Astrocyte (in vitro differentiated cells and primary cell): Measurements from ENCODE around the gene SETD1A. TPM values are rescaled to one million over a fixed set of nuclear protein-coding genes. Genes with fewer than 3 reads are reported as not detected.
"Not testable (repeated sequence)": the region's sequence is repeated elsewhere in the genome, so short reads cannot be mapped to it uniquely, and the experiment has no call there.

Experiments
- DNase-seq: peaks from one replicate; pipeline ENCODE4 v3.0.0-alpha.2; 2010; ENCODE audit warnings: low read depth
- FAIRE-seq: peaks from 2 replicates; lab custom pipeline; 2011; peaks lifted over from hg19 to GRCh38; lab: Jason Lieb, UNC
- H2AFZ ChIP-seq: 2 replicates; pipeline ENCODE4 v1.6.0; 2012; ENCODE audit warnings: low read depth, low read length, inconsistent platforms
- H3K27ac ChIP-seq: 2 replicates; pipeline ENCODE4 v1.5.1; 2011; ENCODE audit warnings: low read depth, low read length, inconsistent platforms
- H3K27me3 ChIP-seq: 2 replicates; pipeline ENCODE4 v1.6.0; 2011; ENCODE audit warnings: low read length, inconsistent platforms; ENCODE audit not compliant: insufficient read depth
- H3K36me3 ChIP-seq: 2 replicates; pipeline ENCODE4 v1.5.1; 2011; ENCODE audit warnings: low read length, inconsistent platforms; ENCODE audit not compliant: insufficient read depth
- H3K4me1 ChIP-seq: 2 replicates; pipeline ENCODE4 v1.5.1; 2011; ENCODE audit warnings: low read length, inconsistent platforms; ENCODE audit not compliant: insufficient read depth
- H3K4me2 ChIP-seq: 2 replicates; pipeline ENCODE4 v1.6.0; 2012; ENCODE audit warnings: low read length, inconsistent platforms
- H3K4me3 ChIP-seq: 2 replicates; pipeline ENCODE4 v1.5.1; 2011; ENCODE audit warnings: low read depth, mild to moderate bottlenecking, low read length, inconsistent platforms; ENCODE audit not compliant: insufficient read depth
- H3K79me2 ChIP-seq: 2 replicates; pipeline ENCODE4 v1.6.0; 2012; ENCODE audit warnings: mild to moderate bottlenecking, low read length, inconsistent platforms; ENCODE audit not compliant: insufficient read depth
- H3K9ac ChIP-seq: 2 replicates; pipeline ENCODE4 v1.6.0; 2012; ENCODE audit warnings: mild to moderate bottlenecking, low read length, inconsistent platforms
- H3K9me3 ChIP-seq: 2 replicates; pipeline ENCODE4 v1.5.1; 2012; ENCODE audit warnings: low read depth, mild to moderate bottlenecking, low read length, inconsistent platforms; ENCODE audit not compliant: insufficient read depth
- H4K20me1 ChIP-seq: 2 replicates; pipeline ENCODE4 v1.6.0; 2012; ENCODE audit warnings: low read length, inconsistent platforms; ENCODE audit not compliant: insufficient read depth
- H3K27ac Mint-ChIP-seq: one replicate; pipeline ENCODE4 v1.8.0; 2021; ENCODE audit warnings: mild to moderate bottlenecking, mixed read lengths; ENCODE audit not compliant: unreplicated experiment
- H3K27me3 Mint-ChIP-seq: one replicate; pipeline ENCODE4 v1.8.0; 2021; ENCODE audit warnings: low read depth, mixed read lengths; ENCODE audit not compliant: unreplicated experiment
- H3K36me3 Mint-ChIP-seq: one replicate; pipeline ENCODE4 v1.8.0; 2021; ENCODE audit warnings: low read depth, mixed read lengths; ENCODE audit not compliant: unreplicated experiment
- H3K4me1 Mint-ChIP-seq: one replicate; pipeline ENCODE4 v1.8.0; 2021; ENCODE audit warnings: low read depth, mixed read lengths; ENCODE audit not compliant: unreplicated experiment
- H3K4me3 Mint-ChIP-seq: one replicate; pipeline ENCODE4 v1.8.0; 2021; ENCODE audit warnings: mild to moderate bottlenecking, moderate library complexity, mixed read lengths; ENCODE audit not compliant: unreplicated experiment
- H3K9me3 Mint-ChIP-seq: one replicate; pipeline ENCODE4 v1.8.0; 2021; ENCODE audit warnings: mild to moderate bottlenecking, mixed read lengths; ENCODE audit not compliant: unreplicated experiment
- EZH2 ChIP-seq: IDR thresholded peaks from 2 replicates; pipeline ENCODE4 v1.6.1; 2012; ENCODE audit warnings: mild to moderate bottlenecking, low read length, inconsistent platforms; ENCODE audit not compliant: insufficient read depth
- total RNA-seq: library from RNA; stranded (reverse); gene quantifications from 2 replicates; pipeline ENCODE4 v1.2.1, GENCODE V29; 2021
- TF ChIP-seq, protein P1 (sequence below): IDR thresholded peaks from 2 replicates; pipeline ENCODE4 v1.5.1; 2011; ENCODE audit warnings: low read depth, mild to moderate bottlenecking, inconsistent platforms, low read length, moderate library complexity; ENCODE audit not compliant: insufficient read depth

SETD1A gene
- total RNA-seq, 1 donor from 2014 or later: 18.7 TPM

DNA sequence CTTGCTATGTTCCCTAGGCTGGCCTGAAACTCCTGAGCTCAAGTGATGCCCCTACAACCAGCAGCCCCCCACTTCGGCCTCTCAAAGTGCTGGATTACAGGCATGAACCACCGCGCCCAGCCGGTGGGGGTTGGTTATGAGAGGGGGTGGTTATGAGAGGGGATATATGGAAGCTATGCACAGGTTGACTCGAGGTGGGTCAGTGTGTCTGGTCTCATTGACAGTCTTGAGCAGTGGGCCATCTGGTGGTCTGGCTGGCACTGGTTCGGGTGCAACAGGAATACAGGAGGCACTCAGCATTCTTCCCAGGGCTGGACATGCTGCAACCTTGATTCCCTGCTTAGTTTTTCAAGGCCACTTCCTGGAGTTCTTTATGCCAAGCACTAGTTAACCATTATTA, 58.5 kb downstream of the SETD1A start:
- no peak overlapping the region for H3K27ac ChIP-seq
- peaks cover 26% of the 10 kb centered on the region for H3K27me3 Mint-ChIP-seq
- no peaks in the 10 kb centered on the region for H3K9me3 ChIP-seq
- H3K27me3 ChIP-seq: no peaks in the 10 kb centered on the region
- no peak overlapping the region for H3K27ac Mint-ChIP-seq
- no peak overlapping the region for H3K4me2 ChIP-seq
- DNase-seq: no peak
- TF ChIP-seq, protein P1, sequence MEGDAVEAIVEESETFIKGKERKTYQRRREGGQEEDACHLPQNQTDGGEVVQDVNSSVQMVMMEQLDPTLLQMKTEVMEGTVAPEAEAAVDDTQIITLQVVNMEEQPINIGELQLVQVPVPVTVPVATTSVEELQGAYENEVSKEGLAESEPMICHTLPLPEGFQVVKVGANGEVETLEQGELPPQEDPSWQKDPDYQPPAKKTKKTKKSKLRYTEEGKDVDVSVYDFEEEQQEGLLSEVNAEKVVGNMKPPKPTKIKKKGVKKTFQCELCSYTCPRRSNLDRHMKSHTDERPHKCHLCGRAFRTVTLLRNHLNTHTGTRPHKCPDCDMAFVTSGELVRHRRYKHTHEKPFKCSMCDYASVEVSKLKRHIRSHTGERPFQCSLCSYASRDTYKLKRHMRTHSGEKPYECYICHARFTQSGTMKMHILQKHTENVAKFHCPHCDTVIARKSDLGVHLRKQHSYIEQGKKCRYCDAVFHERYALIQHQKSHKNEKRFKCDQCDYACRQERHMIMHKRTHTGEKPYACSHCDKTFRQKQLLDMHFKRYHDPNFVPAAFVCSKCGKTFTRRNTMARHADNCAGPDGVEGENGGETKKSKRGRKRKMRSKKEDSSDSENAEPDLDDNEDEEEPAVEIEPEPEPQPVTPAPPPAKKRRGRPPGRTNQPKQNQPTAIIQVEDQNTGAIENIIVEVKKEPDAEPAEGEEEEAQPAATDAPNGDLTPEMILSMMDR: no peak
- TF ChIP-seq EZH2: no peak
- no peaks in the 10 kb centered on the region for H3K79me2 ChIP-seq
- peaks cover 2% of the 10 kb centered on the region for H3K4me1 ChIP-seq
- H3K4me3 ChIP-seq: no peak overlapping the region
- H3K9me3 Mint-ChIP-seq: no peaks in the 10 kb centered on the region
- no peak overlapping the region for H3K4me3 Mint-ChIP-seq
- no peaks in the 10 kb centered on the region for H3K36me3 ChIP-seq
- H4K20me1 ChIP-seq: no peaks in the 10 kb centered on the region
- peaks cover 1% of the 10 kb centered on the region for H3K4me1 Mint-ChIP-seq
- no peak for FAIRE-seq
- H3K9ac ChIP-seq: no peak overlapping the region
- H3K36me3 Mint-ChIP-seq: no peaks in the 10 kb centered on the region
- H2AFZ ChIP-seq: no peak overlapping the region

- not testable (repeated sequence) for H3K27ac ChIP-seq, H3K36me3 ChIP-seq, H3K4me1 Mint-ChIP-seq, H3K9me3 Mint-ChIP-seq, FAIRE-seq, H3K36me3 Mint-ChIP-seq, H3K4me1 ChIP-seq, H3K79me2 ChIP-seq, H3K4me3 ChIP-seq, DNase-seq, H3K27me3 ChIP-seq, H3K4me2 ChIP-seq, H3K27ac Mint-ChIP-seq, H3K9me3 ChIP-seq, H4K20me1 ChIP-seq, H2AFZ ChIP-seq, H3K9ac ChIP-seq, H3K4me3 Mint-ChIP-seq
- H3K27me3 Mint-ChIP-seq: peaks cover 12% of the 10 kb centered on the region
Measured at GRCh38 chr16:31017756-31018155, 60.2 kb downstream of the SETD1A start.

GRCh38 chr16:31020536-31020935, 63.0 kb downstream of the SETD1A start:
- no peaks in the 10 kb centered on the region for H3K79me2 ChIP-seq
- no peaks in the 10 kb centered on the region for H3K4me1 ChIP-seq
- peaks cover 3% of the 10 kb centered on the region for H3K27me3 Mint-ChIP-seq
- no peaks in the 10 kb centered on the region for H4K20me1 ChIP-seq
- H3K36me3 ChIP-seq: no peaks in the 10 kb centered on the region
- H3K9ac ChIP-seq: no peak overlapping the region
- H3K9me3 ChIP-seq: no peaks in the 10 kb centered on the region
- no peak overlapping the region for H3K4me2 ChIP-seq
- H3K27ac ChIP-seq: no peak overlapping the region
- H3K27ac Mint-ChIP-seq: no peak overlapping the region
- no peak overlapping the region for H3K4me3 ChIP-seq
- no peaks in the 10 kb centered on the region for H3K27me3 ChIP-seq
- no peaks in the 10 kb centered on the region for H3K9me3 Mint-ChIP-seq
- no peak for DNase-seq
- no peak overlapping the region for H3K4me3 Mint-ChIP-seq
- no peak for FAIRE-seq
- no peak overlapping the region for H2AFZ ChIP-seq
- TF ChIP-seq, protein P1: no peak
- TF ChIP-seq EZH2: no peak
- no peaks in the 10 kb centered on the region for H3K36me3 Mint-ChIP-seq
- peaks cover 3% of the 10 kb centered on the region for H3K4me1 Mint-ChIP-seq
